NCI-H1105 (cell line): ENCODE measurements around the gene UTRN.

Experiments
- DNase-seq: peaks from one replicate; lab custom pipeline; 2025; lab: John Stamatoyannopoulos, UW

The UTRN gene

DNA sequence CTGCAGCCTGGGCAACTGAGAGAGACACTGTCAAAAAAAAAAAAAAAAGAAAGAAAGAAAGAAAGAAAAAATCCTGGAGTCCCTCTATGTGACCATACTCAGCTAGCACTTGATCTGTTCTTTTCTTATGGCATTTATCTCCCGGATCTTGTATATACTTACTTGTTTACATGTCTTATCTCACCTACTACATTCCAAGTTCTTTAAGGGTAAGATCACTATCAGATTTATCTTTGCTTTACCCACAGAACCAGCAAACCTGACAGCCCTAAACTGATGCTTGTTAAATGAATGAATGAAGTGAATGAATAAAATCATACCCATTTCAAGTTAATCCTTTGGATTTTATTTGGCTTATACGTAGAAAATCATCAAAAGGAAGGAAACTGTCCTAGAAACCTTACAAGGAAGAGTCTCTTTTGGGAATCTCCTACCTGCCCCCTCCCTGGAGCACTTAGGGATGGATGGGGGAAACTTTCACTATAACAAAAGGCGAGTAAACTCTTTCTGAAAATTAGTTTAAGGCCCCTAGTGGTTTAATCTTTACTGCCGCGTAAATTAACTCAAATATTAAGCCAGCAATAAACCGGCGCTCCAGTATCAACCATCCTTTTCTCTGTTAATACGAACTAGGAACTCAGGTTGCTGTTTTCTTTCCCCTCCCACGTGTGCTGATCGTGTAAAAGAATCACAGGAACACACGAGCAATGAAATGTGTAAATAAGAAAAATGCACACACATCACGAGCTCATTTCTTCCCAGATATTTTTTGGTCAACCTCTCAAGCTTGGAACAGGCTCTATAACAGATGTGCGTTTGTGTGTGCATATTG, 1.3 kb upstream of the UTRN start:
- peak; percentile 21 for DNase-seq

DNA sequence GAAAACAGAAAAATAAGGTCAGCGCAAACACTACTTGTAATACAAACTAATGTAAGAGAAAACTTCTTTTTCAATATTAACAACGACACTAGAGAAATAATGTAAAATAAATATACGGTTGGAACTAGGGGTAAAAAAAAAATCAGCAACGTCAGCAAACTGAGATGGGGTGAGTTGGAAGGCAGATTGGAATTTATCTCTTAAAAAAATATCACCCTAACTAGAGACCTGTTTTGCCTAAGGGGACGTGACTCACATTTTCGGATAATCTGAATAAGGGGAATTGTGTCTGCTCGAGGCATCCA, 705 bp upstream of the UTRN start:
- DNase-seq: no peak

DNA sequence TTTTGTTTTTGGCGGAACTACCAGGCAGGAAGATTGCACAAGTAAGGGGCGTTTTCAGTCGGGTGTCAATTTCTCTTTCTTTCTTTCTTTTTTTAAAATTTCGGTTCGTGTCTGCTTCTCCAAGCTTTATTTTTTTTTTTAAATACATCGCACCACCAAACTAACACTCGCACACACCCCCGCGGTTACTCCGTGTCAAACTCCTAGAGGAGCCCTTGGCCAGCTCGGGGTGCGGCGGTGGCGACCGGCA, 338 bp downstream of the UTRN start:
- no peak for DNase-seq

DNA sequence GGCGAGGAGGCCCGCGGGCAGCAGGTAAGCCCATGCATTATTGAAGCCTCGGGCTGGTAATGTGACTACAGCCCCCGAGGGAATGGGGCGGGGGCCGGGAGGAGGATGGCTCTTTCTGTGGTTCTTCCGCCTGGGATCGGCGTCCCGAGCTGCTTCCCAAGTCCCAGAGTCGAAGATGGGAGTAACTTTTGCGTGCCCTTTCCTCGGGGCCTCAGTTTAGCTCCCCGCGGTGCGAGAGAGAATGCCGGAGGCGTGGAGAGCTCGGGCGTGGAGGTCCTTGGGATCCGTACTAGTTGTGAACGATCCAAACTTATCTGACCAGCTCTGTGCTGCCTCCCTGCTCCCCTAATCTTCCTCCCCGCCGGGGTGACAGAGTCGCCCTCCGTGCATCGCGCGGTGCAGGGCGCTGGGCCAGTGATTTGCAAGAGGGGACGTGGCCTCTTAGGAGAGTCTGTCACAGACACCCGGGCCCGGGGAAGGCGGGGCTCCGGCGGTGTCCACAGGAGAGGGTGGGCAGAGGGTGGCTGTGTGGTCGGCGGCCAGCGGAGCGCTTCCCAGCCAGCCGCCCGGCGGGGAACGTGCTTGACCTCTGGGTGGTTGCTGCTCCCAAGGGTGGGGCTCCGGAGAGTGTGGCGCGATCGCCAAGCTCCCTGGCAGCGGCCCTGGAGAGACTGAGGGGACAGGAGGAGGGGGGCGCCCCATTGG, 815 bp downstream of the UTRN start:
- peak; percentile 62 for DNase-seq

DNA sequence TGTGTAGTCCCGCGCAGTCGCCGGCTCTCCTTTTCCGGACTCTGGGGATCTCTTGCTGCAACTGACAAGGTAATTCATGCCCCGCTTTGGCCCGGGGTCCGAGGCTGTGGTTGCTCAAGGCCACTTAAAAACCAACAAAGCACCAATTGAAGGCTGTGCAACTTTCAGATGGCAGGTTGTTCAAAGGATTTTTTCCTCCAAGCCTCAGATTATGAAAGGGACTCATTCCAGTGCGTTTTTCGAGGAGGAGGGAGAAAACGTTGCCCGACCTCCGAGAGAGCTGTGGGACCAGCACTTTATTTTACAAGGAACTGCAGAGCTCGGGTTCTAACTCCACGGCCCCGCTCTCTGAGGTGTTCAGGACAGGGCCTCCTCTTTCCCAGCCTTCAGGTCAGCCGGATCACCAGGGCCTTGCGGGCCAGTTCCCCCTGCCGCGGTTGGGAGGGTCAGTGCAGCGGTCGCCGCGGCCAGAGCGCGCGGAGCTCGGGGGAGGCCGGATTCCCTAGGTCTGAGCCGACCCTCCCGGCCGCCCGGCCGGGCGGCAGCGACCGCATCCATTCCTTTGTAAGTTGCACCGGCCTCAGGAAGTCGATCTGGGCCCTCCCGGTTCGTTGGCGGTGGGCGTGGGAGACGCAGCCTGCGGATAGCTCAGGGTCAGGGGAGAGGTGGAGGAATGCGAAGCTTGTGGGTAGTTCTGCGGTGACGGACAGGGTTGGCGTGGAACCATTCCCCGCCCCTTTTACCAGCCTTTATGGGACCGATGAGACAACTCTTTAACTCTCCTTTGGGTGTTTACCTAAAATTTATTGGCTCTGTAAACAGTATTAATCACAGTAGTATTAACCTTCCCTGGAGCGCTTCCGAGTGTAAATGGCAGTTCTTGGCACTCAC, 1.6 kb downstream of the UTRN start:
- peak; percentile 18 for DNase-seq

DNA sequence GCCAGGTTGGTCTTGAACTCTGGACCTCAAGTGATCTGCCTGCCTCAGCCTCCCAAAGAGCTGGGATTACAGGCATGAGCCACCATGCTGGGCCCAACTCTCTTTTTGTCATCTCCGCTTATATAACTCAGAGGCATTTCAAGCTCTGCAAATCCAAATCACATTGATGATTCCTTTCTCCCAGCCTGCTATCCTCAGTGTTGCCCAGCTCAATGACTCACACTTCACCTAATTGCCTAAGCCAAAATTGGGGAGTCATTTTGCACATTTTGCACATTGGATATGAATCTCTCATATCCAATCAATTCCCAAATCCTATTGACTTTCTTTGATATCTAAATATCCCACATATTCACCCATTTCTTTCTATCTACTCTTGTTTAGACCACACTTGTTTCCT, 3.9 kb downstream of the UTRN start:
- no peak for DNase-seq

DNA sequence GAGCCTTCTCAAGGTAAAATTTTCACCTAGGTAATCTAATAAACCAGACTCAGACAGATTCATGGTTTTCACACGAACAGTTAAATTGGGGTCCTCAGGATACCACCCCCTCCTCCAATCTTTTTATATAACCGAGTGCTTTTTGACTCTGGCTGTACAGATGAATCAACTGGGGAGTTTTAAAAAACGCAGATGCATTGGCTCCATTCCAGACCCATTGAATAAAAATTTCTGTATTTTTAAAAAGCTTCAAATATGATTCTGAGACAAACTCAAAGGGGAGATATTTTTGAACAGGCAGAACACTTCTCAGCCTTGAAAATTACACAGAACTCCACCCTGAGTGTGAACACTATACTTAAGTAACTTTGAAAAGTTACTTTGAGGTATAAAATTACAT, 7.2 kb downstream of the UTRN start:
- DNase-seq: no peak

DNA sequence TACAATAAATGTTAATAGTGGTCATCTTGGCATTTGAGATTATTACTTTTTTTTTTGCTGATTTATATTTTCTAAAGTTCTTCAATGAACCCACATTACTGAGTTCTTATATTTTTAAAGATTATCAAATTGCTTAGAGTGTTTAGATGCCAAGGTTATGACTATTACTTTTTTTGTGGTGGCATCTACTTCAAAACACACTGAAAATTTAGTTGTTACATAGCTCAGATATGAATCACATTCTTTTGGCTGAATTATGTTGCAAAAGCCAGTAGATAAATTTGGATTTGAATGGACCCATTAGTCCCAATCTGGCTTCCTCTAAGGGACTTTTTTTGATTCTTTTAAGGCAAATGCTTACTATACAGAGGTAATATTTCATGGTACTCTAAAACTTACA, 8.9 kb downstream of the UTRN start:
- DNase-seq: no peak

DNA sequence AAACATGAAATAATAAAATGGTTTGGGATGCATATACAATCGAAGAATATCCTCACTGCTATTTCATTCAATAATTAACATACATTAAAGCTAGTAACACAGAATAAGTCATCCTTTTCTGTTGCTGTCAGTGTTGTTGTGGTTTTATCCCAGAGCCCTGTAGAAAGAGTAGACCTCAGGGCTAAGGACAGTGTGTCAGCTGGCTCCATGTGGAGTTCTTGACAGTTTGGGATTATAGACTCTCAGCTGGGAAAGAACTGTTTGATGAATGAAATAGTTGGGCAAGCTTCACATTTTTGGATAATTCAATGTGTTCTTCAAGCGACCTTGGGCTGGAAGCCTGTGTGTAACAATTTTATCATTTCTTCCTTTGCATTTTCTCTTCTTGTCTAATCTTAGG, 10.1 kb downstream of the UTRN start:
- no peak for DNase-seq

DNA sequence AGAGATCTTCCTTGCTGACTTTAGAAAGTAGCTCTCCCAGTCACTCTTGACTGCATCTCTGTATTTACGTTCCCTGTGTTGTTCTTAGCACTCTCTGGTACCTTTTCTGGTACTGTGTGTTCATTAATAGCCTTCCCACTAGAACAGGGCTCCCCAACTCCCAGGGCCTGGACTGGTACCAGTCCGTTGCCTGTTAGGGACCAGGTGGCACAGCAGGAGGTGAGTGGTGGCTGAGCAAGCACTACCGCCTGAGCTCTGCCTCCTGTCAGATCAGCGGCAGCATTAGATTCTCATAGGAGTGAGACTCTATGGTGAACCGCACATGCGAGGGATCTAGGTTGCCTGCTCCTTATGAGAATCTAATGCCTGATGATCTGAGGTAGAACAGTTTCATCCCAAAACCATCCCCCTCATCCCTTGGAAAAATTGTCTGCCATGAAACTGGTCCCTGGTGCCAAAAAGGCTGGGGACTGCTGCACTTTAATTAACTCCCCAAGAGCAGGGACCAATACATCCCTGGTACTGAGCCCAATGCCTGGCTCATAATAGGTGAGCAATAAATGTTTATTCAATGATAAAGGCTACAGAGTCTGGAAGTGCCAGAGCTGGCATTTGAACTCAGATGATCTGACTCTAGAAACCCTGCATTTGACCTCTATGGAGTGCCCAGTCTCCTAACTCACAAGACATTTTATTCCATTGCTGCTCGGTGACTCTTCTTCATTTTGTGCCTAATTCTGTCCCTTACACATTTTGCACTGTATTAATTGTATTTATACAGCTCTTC, 11.0 kb downstream of the UTRN start:
- DNase-seq: no peak

DNA sequence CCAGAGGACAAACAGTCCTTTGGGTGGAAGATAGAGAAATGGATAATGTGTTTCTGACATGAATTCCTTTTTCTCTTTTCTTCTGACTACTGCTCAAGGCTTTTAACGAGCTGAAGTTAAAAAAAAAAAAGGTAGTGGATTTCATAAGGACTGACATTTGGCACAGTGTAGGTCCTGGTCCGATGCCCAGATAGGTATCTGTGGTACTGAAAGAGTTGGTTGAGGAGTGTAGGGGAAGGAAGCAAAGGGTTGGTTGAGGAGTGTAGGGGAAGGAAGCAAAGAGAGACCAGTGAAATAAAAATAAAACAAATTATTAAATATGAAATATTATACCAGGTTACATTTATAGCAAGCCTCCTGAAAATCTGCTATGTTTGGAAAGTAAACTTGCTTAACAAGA, 11.8 kb downstream of the UTRN start:
- no peak for DNase-seq

DNA sequence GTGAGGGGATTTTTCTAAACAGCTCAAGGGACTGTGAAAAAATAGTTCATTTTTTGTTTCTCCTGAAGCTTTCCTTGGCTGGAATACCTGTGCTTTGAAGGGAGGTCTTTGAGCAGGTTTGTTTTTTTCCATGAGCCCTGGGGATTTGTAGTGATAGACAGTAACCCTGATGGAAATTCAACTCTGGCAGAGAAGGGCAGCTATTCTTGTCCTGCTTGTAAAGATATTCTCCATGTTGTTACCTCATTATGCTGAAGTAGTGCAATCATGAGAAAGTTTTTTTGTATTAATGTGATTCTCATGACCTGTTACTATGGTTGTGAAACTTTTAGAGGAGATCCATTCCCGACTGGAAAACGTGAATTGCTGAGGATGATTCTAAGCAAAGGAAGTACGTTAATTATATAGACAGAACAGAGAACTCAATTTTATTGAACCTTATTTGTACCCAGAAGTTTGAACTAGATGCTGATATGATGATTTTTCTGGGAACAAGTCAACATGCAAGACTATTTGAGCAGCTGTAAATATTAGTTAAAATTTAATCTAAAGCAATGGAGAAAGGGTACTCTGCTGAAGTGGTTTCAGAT, 12.5 kb downstream of the UTRN start:
- DNase-seq: no peak

DNA sequence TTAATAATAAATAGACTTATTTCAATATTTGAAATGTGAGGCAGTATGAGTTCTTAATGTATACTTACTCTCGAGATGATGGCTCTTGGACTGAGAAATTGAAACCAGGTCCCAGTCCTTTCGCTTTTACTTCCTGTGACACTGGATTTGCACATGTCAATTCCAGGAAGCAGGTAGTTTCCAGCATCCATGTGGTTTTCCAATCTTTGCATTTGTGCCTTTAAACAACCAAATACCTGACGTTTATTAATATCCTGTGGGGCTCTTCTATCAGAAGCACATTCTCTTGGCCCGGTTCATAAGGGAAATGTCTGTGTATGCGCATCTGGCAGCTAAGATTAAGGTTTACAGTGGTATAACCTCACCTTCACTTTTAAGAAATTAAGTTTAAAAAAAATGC, 13.1 kb downstream of the UTRN start:
- no peak for DNase-seq

DNA sequence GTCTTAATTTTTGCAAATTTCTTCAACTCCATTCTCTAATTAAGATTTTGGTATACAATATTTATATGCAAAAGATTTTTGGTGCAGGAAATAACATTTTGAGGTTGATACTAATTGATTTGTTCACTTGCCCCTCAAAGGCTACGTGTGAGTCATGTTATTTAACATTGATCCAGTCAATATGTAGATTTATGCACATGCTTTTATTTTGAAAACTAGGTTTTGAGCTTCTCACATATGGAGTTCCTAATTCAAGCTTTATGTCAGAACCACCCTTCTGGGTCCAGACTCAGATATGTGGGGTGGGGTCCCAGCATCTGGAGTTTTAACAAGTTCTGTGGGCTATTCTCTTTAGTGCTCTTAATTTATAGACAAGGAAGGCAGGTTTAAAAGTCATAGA, 13.8 kb downstream of the UTRN start:
- no peak for DNase-seq

DNA sequence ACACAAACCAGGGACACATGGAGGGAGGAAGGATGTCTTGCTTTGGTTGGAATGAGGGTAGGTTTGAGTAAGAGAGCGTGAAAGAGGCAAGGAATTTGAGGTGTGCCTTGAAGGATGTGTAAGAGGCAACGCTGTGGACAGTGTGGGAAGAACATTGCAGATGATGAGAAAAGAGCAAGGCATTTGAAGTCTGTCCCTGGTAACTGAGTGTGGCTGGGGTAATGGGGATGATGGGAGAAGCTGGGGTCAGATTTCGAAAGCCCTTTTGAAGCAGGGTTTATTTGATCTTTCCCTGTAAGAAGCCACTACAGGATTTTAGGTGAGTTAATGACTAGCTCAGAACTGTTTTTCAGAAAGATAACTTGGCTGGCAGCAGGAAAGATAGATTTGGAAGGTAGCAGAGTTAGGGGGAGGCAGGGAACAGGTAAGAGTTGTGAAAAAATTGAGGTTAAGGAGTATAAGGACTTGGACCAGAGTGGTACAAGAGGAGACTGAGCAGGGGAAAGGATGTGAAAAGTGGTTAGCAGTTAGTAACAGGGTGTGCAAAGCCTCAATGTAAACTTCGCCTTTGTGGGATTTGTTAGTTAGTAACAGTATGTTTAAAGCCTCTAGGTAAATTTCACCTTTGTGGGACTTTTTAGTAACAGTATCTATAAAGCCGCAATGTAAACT, 17.7 kb downstream of the UTRN start:
- DNase-seq: no peak

DNA sequence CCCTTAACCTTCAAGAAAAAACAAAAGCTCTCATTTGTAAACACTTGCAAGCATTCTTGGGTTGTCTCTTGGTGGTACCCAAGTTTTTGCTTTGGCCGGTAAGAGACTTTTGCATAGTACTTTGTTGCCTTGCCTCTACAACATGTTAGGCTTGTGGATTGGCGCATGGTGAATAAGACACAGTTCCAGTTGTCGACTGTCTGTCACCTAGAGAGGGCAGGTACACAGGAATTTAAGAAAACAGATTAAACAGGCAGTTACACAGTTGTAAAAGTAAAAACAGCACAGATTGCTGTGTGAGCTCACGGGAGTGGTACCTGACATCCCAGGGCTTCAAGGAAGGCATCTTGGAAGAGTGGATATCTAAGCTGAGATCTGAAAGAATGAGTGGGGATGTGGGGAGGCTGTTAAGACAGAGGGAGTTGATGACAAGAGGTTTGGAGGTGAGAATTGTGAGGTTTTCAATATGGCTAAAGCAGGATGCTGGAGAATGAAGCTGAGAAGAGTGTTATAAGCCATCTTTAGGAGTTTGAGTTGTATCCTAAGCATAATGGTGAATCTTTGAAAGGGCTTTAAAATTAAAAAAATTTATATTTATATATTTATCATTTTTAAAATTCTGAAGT, 19.2 kb downstream of the UTRN start:
- DNase-seq: no peak

DNA sequence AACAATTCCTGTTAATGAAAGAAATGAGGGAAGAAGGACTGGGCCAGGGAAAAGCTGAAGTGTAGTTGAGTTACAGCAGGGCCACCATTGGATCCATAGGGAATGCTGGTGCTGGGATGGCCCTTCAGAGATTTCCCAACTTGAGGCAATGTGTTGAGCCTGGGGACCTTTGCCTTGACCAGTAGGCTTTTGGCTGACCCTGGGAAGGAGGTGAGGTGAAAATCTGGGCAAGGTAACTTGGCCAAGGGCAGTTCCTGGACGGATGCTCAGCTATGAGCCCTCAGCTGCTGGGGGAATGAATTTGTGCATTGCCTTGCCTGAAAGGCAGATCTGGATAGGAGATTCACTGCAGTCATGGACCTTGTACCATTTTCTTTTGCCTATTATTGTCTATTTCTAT, 20.4 kb downstream of the UTRN start:
- DNase-seq: no peak

DNA sequence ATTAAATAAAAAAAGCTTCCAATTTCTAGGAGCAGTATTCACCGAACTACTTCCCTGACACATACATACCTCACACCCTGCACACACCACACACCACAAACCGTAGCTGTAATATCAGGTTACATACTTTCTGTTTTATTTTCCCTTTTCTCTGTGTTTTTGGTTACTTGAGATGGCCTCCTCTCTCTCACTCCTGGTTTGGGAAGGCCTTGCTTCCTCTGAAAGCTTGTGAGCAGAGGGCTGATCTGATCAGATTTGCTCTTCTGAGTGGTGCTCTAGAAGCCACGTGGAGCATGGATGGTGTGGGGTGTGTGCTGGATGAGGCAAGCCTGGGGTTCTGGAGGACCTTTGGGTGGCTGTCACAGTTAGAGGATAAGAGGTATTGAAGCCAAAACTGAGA, 20.9 kb downstream of the UTRN start:
- no peak for DNase-seq

DNA sequence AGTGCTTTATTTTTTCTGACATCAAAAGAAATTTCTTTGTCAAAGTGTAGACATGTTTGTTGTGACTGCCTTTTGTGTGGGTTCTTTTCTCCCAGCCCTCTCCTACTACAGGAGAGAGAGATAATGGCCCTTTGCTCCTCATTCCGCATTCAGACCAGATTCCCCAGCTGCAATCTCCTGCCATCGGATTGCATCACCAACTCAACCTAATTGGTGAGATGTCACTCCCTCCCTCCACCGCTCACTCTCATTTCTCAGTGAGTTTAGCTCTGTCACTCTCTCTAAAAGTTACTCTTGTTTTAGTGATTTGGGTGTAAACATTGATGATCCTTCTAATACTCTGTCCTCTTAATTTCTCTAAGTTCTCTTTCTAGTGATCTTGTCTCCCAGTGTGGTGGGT, 22.7 kb downstream of the UTRN start:
- DNase-seq: no peak

DNA sequence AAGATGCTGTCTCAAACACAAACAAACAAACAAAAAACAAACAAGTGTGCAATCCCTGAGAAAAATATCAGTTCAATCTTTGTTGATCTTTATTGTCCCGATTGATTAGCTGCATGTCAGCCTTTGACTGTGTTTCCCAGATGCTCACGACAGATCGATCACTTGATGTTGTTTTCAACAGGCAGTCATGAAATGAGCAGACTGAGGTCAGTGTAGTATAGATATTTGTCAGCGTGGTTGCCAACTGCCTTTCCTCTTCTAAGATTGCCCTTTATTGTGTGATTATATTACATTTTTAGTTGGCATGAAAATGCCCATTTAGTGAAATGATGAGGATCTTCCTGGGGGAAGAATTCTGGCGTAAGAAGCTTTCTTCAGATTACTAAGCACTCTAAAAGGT, 25.6 kb downstream of the UTRN start:
- DNase-seq: no peak

DNA sequence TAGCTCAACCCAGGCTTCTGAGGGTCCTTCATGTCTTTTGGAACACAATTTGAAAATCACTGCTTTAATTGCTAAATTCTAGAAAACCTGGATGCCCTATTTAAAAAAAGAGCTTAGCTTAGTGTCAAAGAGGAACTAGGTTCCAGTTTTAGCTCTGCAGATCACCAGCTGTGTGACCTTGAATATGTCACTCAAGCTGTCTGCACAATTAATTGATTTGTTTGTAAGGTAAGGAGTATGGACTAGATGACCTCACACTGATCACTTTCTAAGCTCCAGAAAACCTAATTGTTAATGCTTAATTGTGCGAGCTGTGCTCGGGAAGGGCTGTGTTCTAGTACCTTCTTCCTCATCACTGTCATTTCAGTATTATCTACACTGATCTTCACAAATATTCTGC, 26.2 kb downstream of the UTRN start:
- no peak for DNase-seq
